ENCODE results near the gene GCLC. TPM values are rescaled to one million over a fixed set of nuclear protein-coding genes. Genes with fewer than 3 reads are reported as not detected.

GCLC gene
- total RNA-seq, 8 experiments from 2014 or later = 13.5 to 32.9 (median 18.4) TPM

- H3K4me3 ChIP-seq = peak overlapping the region; percentile 45 to 62 (median 49)
- WGBS, 10 experiments = 0 to 47% (median 9%) methylated on average over 2 to 13 of the region's 57 CpGs; no CpG with 5 or more reads in 3 of the 10 experiments
- peak overlapping the region; percentile 58 to 77 for H3K27ac ChIP-seq
- peak; percentile 79 to 86 (median 82) for ATAC-seq (replicated peaks in 6 of 8)
- in situ Hi-C loops (cut with MboI; ENCODE audit: low pct_unique_long_range_greater_than_20kb in 2 of 9, low sequenced_read_pairs in 9 of 9, unreplicated experiment in 9 of 9) = no loop called here
- H3K4me1 ChIP-seq (replicated peaks in 1 of 2) = peaks cover 5 to 10% of the 10 kb centered on the region in 2 donors
Observed at GRCh38 chr6:53547811-53548496, 3.1 kb upstream of the GCLC start.

- Histone ChIP-seq H3K4me3 (peak overlapping the region; percentile 45 to 62 (median 49)), H3K27ac (no peak overlapping the region), H3K4me1 (replicated peaks in 1 of 2) (peaks cover 5 to 11% of the 10 kb centered on the region in 2 donors)
- in situ Hi-C loops (cut with MboI; ENCODE audit: low pct_unique_long_range_greater_than_20kb in 2 of 9, low sequenced_read_pairs in 9 of 9, unreplicated experiment in 9 of 9) = no loop called here
- 0 to 80% (median 5%) methylated on average over 1 to 10 of the region's 12 CpGs for WGBS, 10 experiments
- ATAC-seq (replicated peaks in 6 of 8) = peak; percentile 7 to 30 (median 18)
Observed at GRCh38 chr6:53547166-53547810, 2.4 kb upstream of the GCLC start.

GRCh38 chr6:53546281-53546680 lies 1.4 kb upstream of the GCLC start:
- 23 to 100% (median 92%) methylated on average over 1 to 2 of the region's 2 CpGs; no CpG with 5 or more reads in 3 of the 10 experiments for WGBS, 10 experiments
- Histone ChIP-seq H3K27ac (no peak overlapping the region), H3K4me3 (no peak overlapping the region), H3K4me1 (replicated peaks in 1 of 2) (peaks cover 5 to 11% of the 10 kb centered on the region in 2 donors)
- no peak for ATAC-seq (replicated peaks in 6 of 8)
- in situ Hi-C loops (cut with MboI; ENCODE audit: low pct_unique_long_range_greater_than_20kb in 2 of 9, low sequenced_read_pairs in 9 of 9, unreplicated experiment in 9 of 9) = no loop called here

- Histone ChIP-seq H3K4me1 (replicated peaks in 1 of 2) (peaks cover 5 to 11% of the 10 kb centered on the region in 2 donors), H3K27ac (peak overlapping the region; percentile 74 to 89), H3K4me3 (peak overlapping the region; percentile 64 to 91 (median 83))
- peak in 3 of 8 experiments; percentile 2 to 3 (median 2) for ATAC-seq (replicated peaks in 6 of 8)
- in situ Hi-C loops (cut with MboI; ENCODE audit: low pct_unique_long_range_greater_than_20kb in 2 of 9, low sequenced_read_pairs in 9 of 9, unreplicated experiment in 9 of 9) = no loop called here
- WGBS, 10 experiments = 0 to 8% (median 0%) methylated on average over 2 to 17 of the region's 24 CpGs; no CpG with 5 or more reads in 4 of the 10 experiments
Observed at GRCh38 chr6:53544217-53544469, 758 bp downstream of the GCLC start.

GRCh38 chr6:53543359-53544216 lies 1.3 kb downstream of the GCLC start:
- peaks cover 5 to 11% of the 10 kb centered on the region in 2 donors for H3K4me1 ChIP-seq (replicated peaks in 1 of 2)
- 0 to 20% (median 8%) methylated on average over 3 to 7 of the region's 7 CpGs for WGBS, 10 experiments
- no peak for ATAC-seq (replicated peaks in 6 of 8)
- in situ Hi-C loops (cut with MboI; ENCODE audit: low pct_unique_long_range_greater_than_20kb in 2 of 9, low sequenced_read_pairs in 9 of 9, unreplicated experiment in 9 of 9) = no loop called here
- H3K4me3 ChIP-seq = peak overlapping the region; percentile 64 to 91 (median 83)
- H3K27ac ChIP-seq = peak overlapping the region in 1 of 2 donors; percentile 74

- ATAC-seq (replicated peaks in 6 of 8) = no peak
- WGBS, 10 experiments = 92 to 100% (median 98%) methylated on average over 2 to 5 of the region's 7 CpGs; no CpG with 5 or more reads in 2 of the 10 experiments
- H3K4me1 ChIP-seq (replicated peaks in 1 of 2) = peaks cover 6 to 14% of the 10 kb centered on the region in 2 donors
- no peak overlapping the region for H3K27ac ChIP-seq
- no peak overlapping the region for H3K4me3 ChIP-seq
- in situ Hi-C loops (cut with MboI; ENCODE audit: low pct_unique_long_range_greater_than_20kb in 2 of 9, low sequenced_read_pairs in 9 of 9, unreplicated experiment in 9 of 9) = no loop called here
Observed at GRCh38 chr6:53541900-53542299, 3.0 kb downstream of the GCLC start.

GRCh38 chr6:53540129-53540692 lies 4.7 kb downstream of the GCLC start:
- Histone ChIP-seq H3K27ac (no peak overlapping the region), H3K4me1 (replicated peaks in 1 of 2) (peaks cover 6 to 14% of the 10 kb centered on the region in 2 donors), H3K4me3 (no peak overlapping the region)
- ATAC-seq (replicated peaks in 6 of 8) = no peak
- 64 to 100% (median 92%) methylated on average over 2 to 4 of the region's 4 CpGs for WGBS, 10 experiments
- in situ Hi-C loops (cut with MboI; ENCODE audit: low pct_unique_long_range_greater_than_20kb in 2 of 9, low sequenced_read_pairs in 9 of 9, unreplicated experiment in 9 of 9) = no loop called here

- in situ Hi-C loops (cut with MboI; ENCODE audit: low pct_unique_long_range_greater_than_20kb in 2 of 9, low sequenced_read_pairs in 9 of 9, unreplicated experiment in 9 of 9) = no loop called here
- no peak for ATAC-seq (replicated peaks in 6 of 8)
- WGBS, 10 experiments = 76 to 100% (median 93%) methylated on average over 1 to 5 of the region's 5 CpGs; no CpG with 5 or more reads in 1 of the 10 experiments
- no peak overlapping the region for H3K4me3 ChIP-seq
- H3K27ac ChIP-seq = no peak overlapping the region
- peaks cover 6 to 14% of the 10 kb centered on the region in 2 donors for H3K4me1 ChIP-seq (replicated peaks in 1 of 2)
Observed at GRCh38 chr6:53539561-53539960, 5.3 kb downstream of the GCLC start.

- Histone ChIP-seq H3K4me1 (replicated peaks in 1 of 2) (peaks cover 6% of the 10 kb centered on the region in 2 donors), H3K4me3 (no peak overlapping the region), H3K27ac (no peak overlapping the region)
- in situ Hi-C loops (cut with MboI; ENCODE audit: low pct_unique_long_range_greater_than_20kb in 2 of 9, low sequenced_read_pairs in 9 of 9, unreplicated experiment in 9 of 9) = no loop called here
- no peak for ATAC-seq (replicated peaks in 6 of 8)
- 100% methylated on average over 1 of the region's 1 CpG; no CpG with 5 or more reads in 4 of the 10 experiments for whole genome bisulfite sequencing, 10 experiments
Observed at GRCh38 chr6:53536561-53536960, 8.3 kb downstream of the GCLC start.

GRCh38 chr6:53532942-53533341 lies 12.0 kb downstream of the GCLC start:
- no peak for ATAC-seq (replicated peaks in 6 of 8)
- in situ Hi-C loops (cut with MboI; ENCODE audit: low pct_unique_long_range_greater_than_20kb in 2 of 9, low sequenced_read_pairs in 9 of 9, unreplicated experiment in 9 of 9) = no loop called here
- H3K27ac ChIP-seq = no peak overlapping the region
- WGBS, 10 experiments = 92 to 100% (median 100%) methylated on average over 1 of the region's 1 CpG; no CpG with 5 or more reads in 6 of the 10 experiments
- H3K4me1 ChIP-seq (replicated peaks in 1 of 2) = peaks cover 11 to 25% of the 10 kb centered on the region in 2 donors
- H3K4me3 ChIP-seq = no peak overlapping the region

GRCh38 chr6:53532061-53532797 lies 12.7 kb downstream of the GCLC start:
- WGBS, 10 experiments = 55 to 100% (median 93%) methylated on average over 1 to 8 of the region's 8 CpGs

GRCh38 chr6:53530780-53531386 lies 14.0 kb downstream of the GCLC start:
- ATAC-seq (replicated peaks in 6 of 8) = no peak
- no peak overlapping the region for H3K27ac ChIP-seq

More at GRCh38 chr6:53532061-53532797, 12.7 kb downstream of the GCLC start:
- H3K4me1 ChIP-seq (replicated peaks in 1 of 2) = peaks cover 9 to 29% of the 10 kb centered on the region in 2 donors
- ATAC-seq (replicated peaks in 6 of 8) = no peak
- H3K27ac ChIP-seq = no peak overlapping the region
- in situ Hi-C loops (cut with MboI; ENCODE audit: low pct_unique_long_range_greater_than_20kb in 2 of 9, low sequenced_read_pairs in 9 of 9, unreplicated experiment in 9 of 9) = no loop called here
- no peak overlapping the region for H3K4me3 ChIP-seq

More at GRCh38 chr6:53530780-53531386, 14.0 kb downstream of the GCLC start:
- in situ Hi-C loops (cut with MboI; ENCODE audit: low pct_unique_long_range_greater_than_20kb in 2 of 9, low sequenced_read_pairs in 9 of 9, unreplicated experiment in 9 of 9) = no loop called here
- no peak overlapping the region for H3K4me3 ChIP-seq
- H3K4me1 ChIP-seq (replicated peaks in 1 of 2) = peaks cover 5 to 36% of the 10 kb centered on the region in 2 donors
- WGBS, 10 experiments = 63 to 94% (median 74%) methylated on average over 3 to 6 of the region's 6 CpGs; no CpG with 5 or more reads in 1 of the 10 experiments
